ENCODE measurements around the gene SCFD2.

DNA sequence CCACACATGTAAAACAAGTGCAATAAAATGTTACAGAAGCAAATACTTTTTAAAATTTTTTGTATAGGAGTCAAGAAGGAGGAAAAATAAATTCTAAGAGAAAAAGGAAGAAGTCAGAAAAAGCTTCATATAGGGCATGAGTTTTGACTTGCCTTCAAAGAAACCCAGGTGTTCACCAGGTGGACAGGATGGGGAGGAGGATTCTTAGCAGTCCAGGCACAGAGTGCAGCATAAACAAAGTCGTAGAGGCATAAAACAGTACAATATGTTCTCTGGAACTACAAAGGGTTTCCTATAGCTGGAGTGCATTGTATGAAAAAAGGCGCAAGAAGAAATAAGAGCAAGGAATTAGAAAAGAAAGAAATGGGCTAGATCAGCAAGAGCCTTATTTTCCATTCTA is 1.9 kb upstream of the SCFD2 start:
- TF ChIP-seq, protein P1, sequence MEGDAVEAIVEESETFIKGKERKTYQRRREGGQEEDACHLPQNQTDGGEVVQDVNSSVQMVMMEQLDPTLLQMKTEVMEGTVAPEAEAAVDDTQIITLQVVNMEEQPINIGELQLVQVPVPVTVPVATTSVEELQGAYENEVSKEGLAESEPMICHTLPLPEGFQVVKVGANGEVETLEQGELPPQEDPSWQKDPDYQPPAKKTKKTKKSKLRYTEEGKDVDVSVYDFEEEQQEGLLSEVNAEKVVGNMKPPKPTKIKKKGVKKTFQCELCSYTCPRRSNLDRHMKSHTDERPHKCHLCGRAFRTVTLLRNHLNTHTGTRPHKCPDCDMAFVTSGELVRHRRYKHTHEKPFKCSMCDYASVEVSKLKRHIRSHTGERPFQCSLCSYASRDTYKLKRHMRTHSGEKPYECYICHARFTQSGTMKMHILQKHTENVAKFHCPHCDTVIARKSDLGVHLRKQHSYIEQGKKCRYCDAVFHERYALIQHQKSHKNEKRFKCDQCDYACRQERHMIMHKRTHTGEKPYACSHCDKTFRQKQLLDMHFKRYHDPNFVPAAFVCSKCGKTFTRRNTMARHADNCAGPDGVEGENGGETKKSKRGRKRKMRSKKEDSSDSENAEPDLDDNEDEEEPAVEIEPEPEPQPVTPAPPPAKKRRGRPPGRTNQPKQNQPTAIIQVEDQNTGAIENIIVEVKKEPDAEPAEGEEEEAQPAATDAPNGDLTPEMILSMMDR (IDR thresholded peaks at IDR 0.05), result no peak
- TF ChIP-seq POLR2A (IDR thresholded peaks at IDR 0.05) (no peak), EP300 (IDR thresholded peaks at IDR 0.05) (no peak), POLR2AphosphoS5 (IDR thresholded peaks at IDR 0.05) (no peak)

Data from sigmoid colon (tissue), 4 donors.